GM19025 (cell line): ENCODE results near the gene FES.
"Not testable (repeated sequence)": the region's sequence is repeated elsewhere in the genome, so short reads cannot be mapped to it uniquely, and the experiment has no call there.

Source experiments
- ATAC-seq: cut with Tn5 transposase; IDR thresholded peaks from one replicate; pipeline ENCODE4 v1.9.1; 2021; ENCODE audit warnings: mild to moderate bottlenecking, low read depth, moderate library complexity; ENCODE audit not compliant: unreplicated experiment

FES gene

DNA sequence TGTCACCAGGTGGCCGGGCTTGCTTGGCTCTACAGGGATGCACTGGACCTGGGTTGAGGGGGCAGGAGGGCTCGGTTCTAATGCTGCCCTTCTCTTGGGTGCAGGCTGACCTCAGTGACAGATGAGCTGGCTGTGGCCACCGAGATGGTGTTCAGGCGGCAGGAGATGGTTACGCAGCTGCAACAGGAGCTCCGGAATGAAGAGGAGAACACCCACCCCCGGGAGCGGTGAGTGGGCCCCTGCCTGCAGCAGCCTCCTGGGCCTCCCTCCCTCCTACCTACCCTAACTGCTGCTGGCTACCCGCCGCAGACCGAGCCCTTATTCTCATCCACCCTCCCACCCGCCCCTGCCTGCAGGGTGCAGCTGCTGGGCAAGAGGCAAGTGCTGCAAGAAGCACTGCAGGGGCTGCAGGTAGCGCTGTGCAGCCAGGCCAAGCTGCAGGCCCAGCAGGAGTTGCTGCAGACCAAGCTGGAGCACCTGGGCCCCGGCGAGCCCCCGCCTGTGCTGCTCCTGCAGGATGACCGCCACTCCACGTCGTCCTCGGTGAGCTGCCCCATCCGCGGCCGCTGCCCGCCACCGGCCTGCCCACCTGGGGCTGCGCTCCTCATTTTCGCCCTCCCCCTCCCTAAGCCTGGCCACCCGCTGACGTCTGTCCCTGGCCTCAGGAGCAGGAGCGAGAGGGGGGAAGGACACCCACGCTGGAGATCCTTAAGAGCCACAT is 5.6 kb downstream of the FES start:
- no peak for ATAC-seq

DNA sequence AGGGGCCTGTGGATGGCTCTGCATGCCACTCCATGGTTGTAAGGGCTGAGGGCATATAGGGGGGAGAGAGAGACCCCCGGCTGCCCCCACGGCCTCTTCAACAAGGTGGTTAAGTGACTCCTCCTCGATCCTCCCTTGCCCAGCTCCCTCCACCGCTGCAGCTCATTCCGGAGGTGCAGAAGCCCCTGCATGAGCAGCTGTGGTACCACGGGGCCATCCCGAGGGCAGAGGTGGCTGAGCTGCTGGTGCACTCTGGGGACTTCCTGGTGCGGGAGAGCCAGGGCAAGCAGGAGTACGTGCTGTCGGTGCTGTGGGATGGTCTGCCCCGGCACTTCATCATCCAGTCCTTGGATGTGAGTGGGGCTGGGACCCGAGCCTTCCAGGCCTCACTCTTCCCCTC is 6.5 kb downstream of the FES start:
- no peak for ATAC-seq

DNA sequence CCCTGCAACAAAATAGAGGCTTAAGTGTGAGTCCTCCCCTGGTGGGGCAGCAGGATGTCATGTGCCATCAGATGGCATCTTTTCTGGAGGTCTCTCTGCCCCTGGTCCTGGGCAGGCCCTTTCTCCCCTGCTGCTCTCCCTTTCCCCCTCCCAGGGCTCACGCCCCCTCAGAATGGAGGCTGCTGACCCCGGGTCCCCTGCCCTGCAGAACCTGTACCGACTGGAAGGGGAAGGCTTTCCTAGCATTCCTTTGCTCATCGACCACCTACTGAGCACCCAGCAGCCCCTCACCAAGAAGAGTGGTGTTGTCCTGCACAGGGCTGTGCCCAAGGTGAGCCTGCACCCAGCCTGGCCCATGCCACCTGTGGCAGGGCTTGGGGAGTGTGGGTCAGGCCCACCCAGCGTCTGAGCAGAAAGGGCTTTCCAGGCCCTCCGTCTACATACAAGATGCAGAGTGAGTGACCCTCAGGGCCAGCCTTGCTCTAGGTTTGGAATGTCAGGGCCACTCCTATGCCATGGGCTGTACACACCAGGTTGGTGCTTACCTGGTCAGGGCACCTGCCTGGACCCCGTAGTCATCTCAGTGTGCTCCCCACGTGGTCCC is 7.1 kb downstream of the FES start:
- ATAC-seq: no peak

DNA sequence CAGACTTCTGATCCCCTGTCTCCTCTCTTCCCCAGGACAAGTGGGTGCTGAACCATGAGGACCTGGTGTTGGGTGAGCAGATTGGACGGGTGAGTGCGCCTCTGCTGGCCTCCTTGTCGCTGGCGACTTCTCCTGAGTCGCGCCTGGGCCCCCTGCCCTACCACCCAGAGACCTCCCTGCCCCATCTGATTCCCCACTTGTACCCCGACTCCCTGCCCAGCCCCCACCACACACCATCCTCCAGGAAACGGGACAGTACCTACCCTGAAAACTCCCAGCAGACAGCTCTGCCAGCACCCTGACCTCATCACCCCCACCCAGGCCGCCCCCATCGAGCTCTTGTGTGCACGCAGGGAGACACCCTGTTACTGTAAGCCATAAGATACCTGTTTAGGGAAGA is 7.7 kb downstream of the FES start:
- ATAC-seq: no peak

DNA sequence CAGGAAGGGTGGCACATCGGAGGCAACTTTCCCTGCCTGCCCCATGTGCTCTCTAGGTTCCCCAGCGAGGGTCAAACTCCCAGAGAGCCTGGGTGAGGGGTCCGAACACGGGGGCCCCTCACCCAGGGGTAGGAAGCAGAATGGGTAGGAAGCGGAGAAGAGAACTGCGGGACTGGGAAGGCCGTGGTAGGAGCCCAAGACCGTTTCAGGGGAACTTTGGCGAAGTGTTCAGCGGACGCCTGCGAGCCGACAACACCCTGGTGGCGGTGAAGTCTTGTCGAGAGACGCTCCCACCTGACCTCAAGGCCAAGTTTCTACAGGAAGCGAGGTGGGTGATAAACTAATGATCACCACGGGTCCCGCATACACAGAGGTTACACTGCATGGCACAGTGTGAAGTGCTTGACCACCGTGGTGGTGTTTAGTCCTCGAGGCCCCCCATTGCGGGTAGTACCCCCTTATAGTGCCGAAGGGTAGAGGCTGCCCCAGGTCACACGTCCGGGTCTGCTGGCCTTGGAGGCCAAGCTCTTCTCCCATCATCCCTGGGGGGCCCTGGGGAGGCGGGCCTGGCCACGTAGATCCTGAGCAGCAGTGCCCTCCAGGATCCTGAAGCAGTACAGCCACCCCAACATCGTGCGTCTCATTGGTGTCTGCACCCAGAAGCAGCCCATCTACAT is 8.3 kb downstream of the FES start:
- no peak for ATAC-seq

DNA sequence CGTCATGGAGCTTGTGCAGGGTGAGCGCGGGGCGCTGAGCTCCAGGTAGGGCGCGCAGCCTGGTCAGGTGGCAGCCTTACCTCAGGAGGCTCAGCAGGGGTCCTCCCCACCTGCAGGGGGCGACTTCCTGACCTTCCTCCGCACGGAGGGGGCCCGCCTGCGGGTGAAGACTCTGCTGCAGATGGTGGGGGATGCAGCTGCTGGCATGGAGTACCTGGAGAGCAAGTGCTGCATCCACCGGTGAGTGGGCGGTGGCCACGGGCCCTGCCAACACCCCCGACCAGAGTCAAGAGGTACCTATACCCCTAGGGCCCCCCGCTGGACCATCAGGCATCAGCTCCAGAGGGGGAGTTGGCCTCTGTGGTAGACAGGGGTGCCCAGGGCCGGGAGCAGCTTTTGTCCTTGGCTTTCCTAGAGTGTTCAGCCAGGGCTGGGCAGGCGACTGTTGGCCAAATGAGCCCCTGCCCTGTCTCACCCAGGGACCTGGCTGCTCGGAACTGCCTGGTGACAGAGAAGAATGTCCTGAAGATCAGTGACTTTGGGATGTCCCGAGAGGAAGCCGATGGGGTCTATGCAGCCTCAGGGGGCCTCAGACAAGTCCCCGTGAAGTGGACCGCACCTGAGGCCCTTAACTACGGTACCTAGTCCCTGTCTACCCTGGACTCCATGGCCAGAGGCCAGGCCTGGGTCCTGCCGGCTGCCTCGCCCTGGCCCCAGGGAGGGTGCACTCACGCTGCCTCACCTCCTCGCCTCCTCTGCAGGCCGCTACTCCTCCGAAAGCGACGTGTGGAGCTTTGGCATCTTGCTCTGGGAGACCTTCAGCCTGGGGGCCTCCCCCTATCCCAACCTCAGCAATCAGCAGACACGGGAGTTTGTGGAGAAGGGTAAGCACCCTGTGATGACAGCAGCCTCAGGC is 9.1 kb downstream of the FES start:
- no peak for ATAC-seq

DNA sequence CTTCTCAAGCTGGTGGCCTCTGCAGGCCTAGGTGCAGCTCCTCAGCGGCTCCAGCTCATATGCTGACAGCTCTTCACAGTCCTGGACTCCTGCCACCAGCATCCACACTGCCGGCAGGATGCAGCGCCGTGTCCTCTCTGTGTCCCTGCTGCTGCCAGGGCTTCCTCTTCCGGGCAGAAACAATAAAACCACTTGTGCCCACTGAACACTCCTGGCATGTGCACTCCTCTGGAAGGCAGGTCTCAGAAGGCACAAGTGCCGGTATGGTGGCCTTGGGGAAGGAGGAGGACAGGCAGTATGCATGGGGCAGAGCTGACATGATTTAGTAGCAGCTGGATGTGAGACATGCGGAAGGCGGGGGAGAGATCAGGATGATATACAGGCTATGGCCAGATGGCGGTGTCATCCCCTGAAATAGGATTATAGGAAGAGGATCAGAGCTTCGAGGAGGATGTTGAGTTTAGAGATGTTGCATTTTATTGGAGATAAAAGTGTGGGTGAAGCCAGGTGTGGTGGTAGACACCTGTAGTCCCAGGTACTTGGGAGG is 11.3 kb downstream of the FES start:
- ATAC-seq: no peak

DNA sequence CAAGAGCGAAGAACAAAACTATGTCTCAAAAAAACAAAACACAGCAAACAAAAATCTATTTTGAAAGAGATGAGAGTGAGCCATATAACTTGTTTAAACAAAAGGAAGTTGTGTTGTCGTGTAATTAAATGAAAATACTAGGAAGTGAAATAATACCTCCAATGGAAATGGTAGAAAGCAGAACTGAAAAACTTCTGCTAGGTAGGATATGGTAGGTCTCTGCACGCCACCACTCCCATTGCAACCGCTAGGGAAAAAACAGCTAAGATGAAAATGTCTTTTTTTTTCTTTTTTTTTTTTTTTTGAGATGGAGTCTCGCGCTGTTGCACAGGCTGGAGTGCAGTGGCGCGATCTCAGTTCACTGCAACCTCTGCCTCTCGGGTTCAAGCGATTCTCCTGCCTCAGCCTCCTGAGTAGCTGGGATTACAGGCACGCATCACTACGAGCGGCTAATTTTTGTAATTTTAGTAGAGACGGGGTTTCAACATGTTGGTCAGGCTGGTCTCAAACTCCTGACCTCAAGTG is 12.9 kb downstream of the FES start:
- ATAC-seq: not testable (repeated sequence)

DNA sequence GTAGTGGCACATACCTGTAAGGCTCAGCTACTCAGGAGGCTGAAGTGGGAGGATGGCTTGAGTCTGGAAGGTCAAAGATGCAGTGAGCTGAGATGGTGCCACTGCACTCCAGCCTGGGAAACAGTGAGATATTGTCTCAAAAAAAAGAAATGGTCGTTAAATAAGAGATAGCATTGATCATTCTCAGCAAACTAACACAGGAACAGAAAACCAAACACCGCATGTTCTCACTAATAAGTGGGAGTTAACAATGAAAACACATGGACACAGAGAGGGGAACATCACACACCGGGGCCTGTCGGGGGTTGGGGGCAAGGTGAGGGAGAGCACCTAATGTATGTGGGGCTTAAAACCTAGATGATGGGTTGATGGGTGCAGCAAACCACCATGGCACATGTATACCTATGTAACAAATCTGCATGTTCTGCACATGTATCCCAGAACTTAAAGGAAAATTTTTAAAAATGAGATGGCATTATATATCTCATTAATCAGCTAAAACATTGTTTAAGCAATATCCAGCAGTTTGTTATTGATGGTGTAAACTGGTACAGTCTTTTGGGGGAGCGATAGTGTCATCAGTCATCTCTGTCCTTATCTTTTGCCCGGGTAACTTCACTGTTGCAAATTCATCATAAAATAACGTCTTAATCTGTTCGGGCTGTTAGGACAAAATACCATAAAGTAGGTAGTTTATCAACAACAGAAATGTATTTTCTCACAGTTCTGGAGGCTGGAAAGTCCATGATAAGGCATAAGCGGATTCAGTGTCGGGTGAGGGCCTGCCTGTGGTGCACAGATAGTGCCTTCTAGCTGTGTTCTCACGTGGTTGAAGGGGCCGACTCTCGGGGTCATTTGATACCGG is 17.1 kb downstream of the FES start:
- no peak for ATAC-seq

DNA sequence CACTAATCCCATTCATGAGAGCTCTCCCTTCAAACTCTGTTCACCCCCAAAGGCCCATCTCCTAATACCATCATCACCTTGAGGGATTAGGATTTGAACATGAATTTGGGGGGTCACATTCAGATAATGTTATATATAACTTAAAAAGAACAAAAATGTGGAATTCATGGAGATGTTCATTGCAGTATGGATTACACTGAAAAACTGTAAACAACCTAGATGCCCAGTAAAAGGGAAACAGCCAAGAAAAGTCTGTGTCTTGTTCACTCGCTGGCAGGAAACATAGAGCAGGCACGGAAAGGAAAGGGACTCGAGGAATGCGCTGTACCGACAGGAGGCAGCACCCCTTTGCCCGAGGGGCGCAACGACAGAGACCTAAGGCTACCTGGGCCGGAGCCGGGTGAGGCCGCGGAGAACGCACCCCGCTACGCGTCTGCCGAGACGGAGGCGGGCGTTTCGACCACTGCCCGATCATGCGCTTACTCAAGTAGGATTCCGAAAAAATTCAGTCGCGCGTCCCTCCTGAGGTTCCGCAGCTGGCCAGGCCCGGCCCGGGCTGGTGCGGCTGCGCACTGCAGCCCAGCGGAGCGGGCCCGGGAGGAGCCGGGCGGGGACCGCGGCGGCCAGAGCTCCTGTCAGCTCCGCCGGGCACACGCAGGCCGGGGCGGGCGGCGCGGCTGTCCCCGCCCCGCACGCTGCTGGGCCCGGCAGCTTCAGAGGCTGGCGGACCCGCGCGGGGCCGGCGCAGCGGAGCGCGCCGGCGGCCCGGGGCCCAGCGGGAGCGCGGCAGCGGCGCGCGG is 17.9 kb downstream of the FES start:
- peak; percentile 69 for ATAC-seq

DNA sequence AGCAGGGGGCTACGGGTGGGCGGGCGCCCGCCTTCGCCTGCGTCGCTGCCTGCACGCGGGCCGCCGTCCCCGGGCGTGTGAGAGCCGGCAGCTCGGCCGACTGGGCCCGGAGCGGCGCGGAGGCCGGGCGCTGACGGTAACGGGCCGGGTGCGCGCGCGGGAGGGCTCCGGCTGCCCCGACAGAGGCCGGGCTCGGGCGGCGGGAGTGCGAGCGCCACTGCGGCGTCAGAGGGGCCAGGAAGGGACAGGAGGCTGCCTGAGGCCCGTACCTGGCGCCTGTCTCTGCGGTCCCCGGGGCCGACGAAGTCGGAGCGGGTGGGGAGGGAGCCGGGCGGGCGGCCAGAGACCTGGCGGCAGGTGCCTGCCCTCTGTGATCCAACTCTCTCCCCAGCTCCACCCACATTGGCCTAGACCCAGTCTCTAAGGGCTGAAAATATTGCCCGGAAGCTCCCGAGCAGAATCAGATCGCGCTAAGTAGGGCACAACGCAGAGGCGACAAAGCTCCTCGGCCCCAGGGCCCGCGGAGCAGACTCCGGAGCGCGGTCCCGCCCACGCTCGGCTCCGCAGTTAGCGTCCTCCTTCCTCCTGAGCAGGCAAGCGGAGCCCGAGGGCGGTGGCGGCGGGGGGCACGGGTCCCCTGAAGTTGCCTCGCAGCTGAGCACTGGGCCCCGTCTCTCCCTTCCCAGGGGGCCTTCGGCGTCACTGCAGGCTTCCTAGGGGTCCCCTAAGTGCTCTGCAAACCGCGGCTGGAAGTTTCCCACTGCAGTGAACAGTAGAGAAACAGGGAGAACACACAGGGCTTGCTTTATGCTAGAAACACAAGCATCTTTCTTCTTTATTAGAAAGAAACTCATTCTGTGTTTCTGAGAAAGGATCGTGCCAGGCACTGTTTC is 18.8 kb downstream of the FES start, which contains the start of gene MAN2A2:
Gene MAN2A2 (plus strand): TSS at position 463 of the 893 bp plus-strand sequence. CDS start 906 bp downstream, outside the sequence.
- ATAC-seq: peak; percentile 44

DNA sequence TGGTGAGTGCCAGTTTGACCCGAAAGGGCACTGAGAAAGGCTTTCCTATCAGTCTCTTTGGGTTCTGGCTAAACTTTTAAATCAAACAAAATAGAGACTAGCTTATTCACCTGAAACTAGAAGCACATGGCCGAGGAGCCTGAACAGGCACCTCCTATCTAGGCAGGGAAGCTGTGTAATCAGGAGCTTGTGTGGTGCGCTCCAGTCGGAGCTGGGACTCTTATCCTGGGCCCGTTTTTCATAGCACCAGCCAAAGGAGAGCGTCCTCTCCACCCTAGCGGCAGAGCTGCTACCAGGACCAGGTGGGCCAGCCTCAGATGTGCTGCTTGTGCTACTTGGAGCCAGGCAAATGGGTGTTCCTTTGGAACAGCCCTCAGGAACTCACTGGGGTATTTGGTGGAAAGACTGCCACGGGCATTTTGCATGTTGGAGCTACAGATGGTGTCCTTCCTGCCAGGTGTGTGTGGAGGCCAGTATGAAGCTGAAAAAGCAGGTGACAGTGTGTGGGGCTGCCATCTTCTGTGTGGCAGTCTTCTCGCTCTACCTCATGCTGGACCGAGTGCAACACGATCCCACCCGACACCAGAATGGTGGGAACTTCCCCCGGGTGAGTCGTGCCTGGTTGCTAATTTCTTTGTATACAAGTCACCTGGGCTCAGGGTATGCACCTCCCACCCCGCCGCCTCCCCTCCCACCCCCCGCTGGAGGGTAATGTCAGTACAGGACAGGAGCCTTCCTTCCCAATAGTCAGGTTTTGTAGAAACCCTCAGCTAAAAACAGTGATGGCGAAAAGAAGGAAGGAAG is 19.6 kb downstream of the FES start:
- ATAC-seq: no peak

DNA sequence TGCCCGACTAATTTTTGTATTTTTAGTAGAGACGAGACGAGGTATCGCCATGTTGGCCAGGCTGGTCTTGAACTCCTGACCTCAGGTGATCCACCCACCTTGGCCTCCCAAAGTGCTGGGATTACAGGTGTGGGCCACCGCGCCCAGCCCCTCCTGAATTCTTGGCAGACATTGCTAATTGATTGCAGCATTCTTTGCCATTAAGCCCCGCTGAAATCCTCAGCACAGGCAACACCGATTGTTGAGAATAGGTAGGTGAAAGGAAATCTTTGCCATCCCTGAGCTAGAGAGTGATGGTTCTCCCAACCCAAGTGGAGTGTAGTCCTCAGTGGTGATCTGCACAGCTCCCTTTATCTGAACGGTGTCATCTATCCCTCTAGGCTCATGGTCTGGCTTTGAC is 20.4 kb downstream of the FES start:
- no peak for ATAC-seq

DNA sequence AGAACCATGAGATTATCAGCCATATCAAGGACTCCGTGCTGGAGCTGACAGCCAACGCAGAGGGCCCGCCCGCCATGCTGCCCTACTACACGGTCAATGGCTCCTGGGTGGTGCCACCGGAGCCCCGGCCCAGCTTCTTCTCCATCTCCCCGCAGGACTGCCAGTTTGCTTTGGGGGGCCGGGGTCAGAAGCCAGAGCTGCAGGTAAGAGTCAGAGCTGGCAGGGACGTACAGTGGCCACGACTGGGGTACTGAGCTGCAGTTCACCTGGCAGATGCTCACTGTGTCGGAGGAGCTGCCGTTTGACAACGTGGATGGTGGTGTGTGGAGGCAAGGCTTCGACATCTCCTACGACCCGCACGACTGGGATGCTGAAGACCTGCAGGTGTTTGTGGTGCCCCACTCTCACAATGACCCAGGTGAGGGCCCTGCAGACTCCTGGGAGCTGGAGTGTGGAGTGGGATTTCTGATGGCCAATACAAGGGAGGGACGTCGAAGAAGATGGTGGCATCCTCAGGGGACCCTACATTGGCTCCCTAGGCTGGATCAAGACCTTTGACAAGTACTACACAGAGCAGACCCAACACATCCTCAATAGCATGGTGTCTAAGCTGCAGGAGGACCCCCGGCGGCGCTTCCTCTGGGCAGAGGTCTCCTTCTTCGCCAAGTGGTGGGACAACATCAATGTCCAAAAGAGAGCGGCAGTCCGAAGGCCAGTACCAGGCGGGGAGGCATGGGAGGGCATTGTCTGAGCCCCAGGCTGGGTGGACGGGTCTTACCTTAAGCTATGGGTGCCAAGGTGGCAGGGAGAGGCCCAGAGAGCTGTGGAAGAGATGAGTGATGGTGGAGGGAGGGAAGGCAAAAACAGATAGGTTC is 21.2 kb downstream of the FES start:
- ATAC-seq: no peak

DNA sequence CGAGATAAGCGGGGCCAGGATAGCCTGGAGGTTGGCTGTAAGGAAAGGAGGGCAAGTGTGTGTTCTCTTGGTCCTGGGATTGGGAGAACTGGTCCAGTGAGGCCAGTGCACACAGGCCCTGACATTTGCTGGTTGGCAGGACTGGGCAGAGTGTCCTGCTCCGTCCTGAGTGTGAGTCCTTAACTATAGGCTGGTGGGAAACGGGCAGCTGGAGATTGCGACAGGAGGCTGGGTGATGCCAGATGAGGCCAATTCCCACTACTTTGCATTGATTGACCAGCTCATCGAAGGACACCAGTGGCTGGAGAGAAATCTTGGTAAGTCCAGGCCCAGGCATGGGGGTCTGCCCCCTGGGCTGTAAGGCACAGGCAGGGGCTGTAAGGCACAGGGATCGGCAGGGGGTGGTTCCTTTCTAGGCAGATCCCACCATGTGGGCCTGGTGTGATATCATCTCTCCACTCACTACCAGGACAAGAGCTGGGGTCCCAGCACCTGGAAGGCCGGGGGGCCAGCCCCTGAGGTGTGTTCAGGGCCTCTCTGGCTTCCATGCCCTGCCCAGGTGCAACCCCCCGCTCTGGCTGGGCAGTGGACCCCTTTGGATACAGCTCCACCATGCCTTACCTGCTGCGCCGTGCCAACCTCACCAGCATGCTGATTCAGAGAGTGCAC is 22.0 kb downstream of the FES start:
- ATAC-seq: no peak
